Activated CD4-positive, alpha-beta T cell treated with anti-CD3 and anti-CD28 coated beads, Interleukin-2, amount 50 U/mL, for 24 hours (primary cell): ENCODE results near the gene ATG14.

Experiments used
- DNase-seq, 2 donors: peaks; one replicate each; pipeline ENCODE4 v3.0.0-alpha.2; 2020; ENCODE audit warnings: low read depth in 1 of 2, low spot score in 1 of 2

The ATG14 gene

GRCh38 chr14:55317542-55318306 is 93.9 kb downstream of the ATG14 start:
- DNase-seq = no peak

GRCh38 chr14:55316564-55316963 is 95.1 kb downstream of the ATG14 start:
- no peak for DNase-seq
